GM12878 (cell line): ENCODE data around the gene PPIL6. TPM values are rescaled to one million over a fixed set of nuclear protein-coding genes. Genes with fewer than 3 reads are reported as not detected.

Source experiments
- ATAC-seq: fragments of 200-7000 bp; cut with Tn5 transposase; 3 replicates; pipeline ENCODE4 v1.9.1; 2020; ENCODE audit warnings: mild to moderate bottlenecking, moderate library complexity
- BruUV-seq: library from RNA; stranded (reverse); fragments of 400-500 nt; replicated peaks from 2 replicates; lab custom pipeline; 2021; lab: Mats Ljungman, UMichigan
- CTCF ChIA-PET: fragments of 300-600 bp; sonication (Branson Sonifier 250); formaldehyde crosslinking; extraction: SDS; loops from one replicate; lab custom pipeline; 2021; ENCODE audit warnings: inconsistent platforms; lab: Yijun Ruan, JAX
- POLR2A ChIA-PET: fragments of 350-600 bp; formaldehyde crosslinking; extraction: SDS; loops from one replicate; lab custom pipeline; 2021; ENCODE audit warnings: inconsistent platforms; lab: Charles Lee
- RAD21 ChIA-PET: fragments of 300-600 bp; sonication (Branson Sonifier 250); formaldehyde crosslinking; loops from one replicate; lab custom pipeline; 2023; ENCODE audit warnings: antibody characterized with exemption; ENCODE audit not compliant: unreplicated experiment; lab: Charles Lee
- SMC1A ChIA-PET: fragments of 300-600 bp; sonication (Branson Sonifier 250); formaldehyde crosslinking; loops from one replicate; lab custom pipeline; 2023; ENCODE audit not compliant: unreplicated experiment, uncharacterized antibody; lab: Charles Lee
- DNase-seq: peaks from one replicate; pipeline ENCODE4 v3.0.0-alpha.2; 2011; ENCODE audit warnings: low read depth, low spot score
- FAIRE-seq: peaks from 3 replicates; lab custom pipeline; 2011; peaks lifted over from hg19 to GRCh38; lab: Jason Lieb, UNC
- H2AFZ ChIP-seq: 2 replicates; pipeline ENCODE4 v1.6.0; 2011; ENCODE audit warnings: low read depth, low read length, control low read depth; ENCODE audit not compliant: control insufficient read depth
- H3K27ac ChIP-seq: 2 replicates; pipeline ENCODE4 v1.5.1; 2011; ENCODE audit warnings: control low read depth; ENCODE audit not compliant: control insufficient read depth, insufficient read depth
- H3K27me3 ChIP-seq, 2 experiments: replicated peaks in 1 of 2; 2 replicates each; pipeline versions ENCODE4 v1.6.0 to v1.6.1; 2011; ENCODE audit warnings: low read length in 1 of 2; ENCODE audit not compliant: control insufficient read depth in 2 of 2, insufficient read depth in 2 of 2
- H3K36me3 ChIP-seq, 2 experiments: 2 replicates each; pipeline ENCODE4 v1.5.1; 2011; ENCODE audit warnings: low read length in 1 of 2; ENCODE audit not compliant: control insufficient read depth in 2 of 2, insufficient read depth in 2 of 2
- H3K4me1 ChIP-seq: 2 replicates; pipeline ENCODE4 v1.6.1; 2011; ENCODE audit warnings: mild to moderate bottlenecking, low read length, moderate library complexity, mixed read lengths; ENCODE audit not compliant: control insufficient read depth, insufficient read depth
- H3K4me2 ChIP-seq: 2 replicates; pipeline ENCODE4 v1.6.0; 2011; ENCODE audit warnings: control low read depth; ENCODE audit not compliant: control insufficient read depth, insufficient read depth
- H3K4me3 ChIP-seq: fragments of 200-600 bp; sonication (generic); 2 replicates; pipeline ENCODE4 v1.5.1; 2016
- H3K79me2 ChIP-seq: 2 replicates; pipeline ENCODE4 v1.6.0; 2011; ENCODE audit warnings: low read length; ENCODE audit not compliant: control insufficient read depth, insufficient read depth
- H3K9ac ChIP-seq: 2 replicates; pipeline ENCODE4 v1.8.0; 2011; ENCODE audit warnings: low read length, control low read depth, mixed read lengths; ENCODE audit not compliant: control insufficient read depth, insufficient read depth
- H3K9me3 ChIP-seq: replicated peaks from 3 replicates; pipeline ENCODE4 v1.5.1; 2011; ENCODE audit warnings: mild to moderate bottlenecking, low read length; ENCODE audit not compliant: control insufficient read depth, insufficient read depth
- H4K20me1 ChIP-seq: 2 replicates; pipeline ENCODE4 v1.6.0; 2011; ENCODE audit not compliant: control insufficient read depth, insufficient read depth
- BACH1 ChIP-seq: fragments of 450-650 bp; IDR thresholded peaks from 2 replicates; pipeline ENCODE4 v1.6.1; 2017; ENCODE audit warnings: mild to moderate bottlenecking, borderline replicate concordance
- BCL11A ChIP-seq: IDR thresholded peaks from 2 replicates; pipeline ENCODE4 v1.6.1; 2011; ENCODE audit warnings: low read depth, low read length
- CHD1 ChIP-seq: IDR thresholded peaks from 2 replicates; pipeline ENCODE4 v1.6.1; 2012; ENCODE audit warnings: low read depth, low read length, improper control_type of control experiment
- ELK1 ChIP-seq: IDR thresholded peaks from 2 replicates; pipeline ENCODE4 v1.6.1; 2012; ENCODE audit warnings: low read depth, low read length, improper control_type of control experiment
- EZH2 ChIP-seq: IDR thresholded peaks from 2 replicates; pipeline ENCODE4 v1.6.1; 2012; ENCODE audit warnings: low read depth, mild to moderate bottlenecking, control low read depth, inconsistent platforms, low read length, borderline replicate concordance; ENCODE audit not compliant: control insufficient read depth
- NFYB ChIP-seq: IDR thresholded peaks from 2 replicates; pipeline ENCODE4 v1.6.1; 2011; ENCODE audit warnings: low read depth, mild to moderate bottlenecking, low read length, improper control_type of control experiment, moderate library complexity; ENCODE audit not compliant: insufficient read depth
- POU2F2 ChIP-seq: IDR thresholded peaks from 3 replicates; pipeline ENCODE4 v1.6.1; 2011; ENCODE audit warnings: low read depth, mild to moderate bottlenecking, low read length, borderline replicate concordance
- RAD51 ChIP-seq: fragments of 450-650 bp; IDR thresholded peaks from 2 replicates; pipeline ENCODE4 v1.6.1; 2016; ENCODE audit warnings: moderate library complexity, mild to moderate bottlenecking, inconsistent platforms
- RBBP5 ChIP-seq: fragments of 200-600 bp; sonication (generic); conservative IDR thresholded peaks from 2 replicates; pipeline ENCODE4 v1.6.1; 2016
- RELB ChIP-seq: fragments of 450-650 bp; IDR thresholded peaks from 2 replicates; pipeline ENCODE4 v1.6.1; 2017; ENCODE audit warnings: low read depth, mild to moderate bottlenecking, moderate library complexity
- SIN3A ChIP-seq: IDR thresholded peaks from 2 replicates; pipeline ENCODE4 v1.6.1; 2012; ENCODE audit warnings: low read depth, low read length, improper control_type of control experiment
- ZZZ3 ChIP-seq: IDR thresholded peaks from 2 replicates; pipeline ENCODE4 v1.6.1; 2011; ENCODE audit warnings: low read depth; ENCODE audit not compliant: control insufficient read depth, insufficient read length
- WGBS: methylation state at CpG from one replicate; pipeline ENCODE4 v1.1.6; 2016; ENCODE audit warnings: low lambda C conversion rate; ENCODE audit not compliant: insufficient replicate concordance, insufficient coverage; ENCODE audit errors: missing lambda C conversion rate; 5-methylcytosine and 5-hydroxymethylcytosine counted together
- in situ Hi-C: fragments of 300-500 bp; cut with MboI; formaldehyde crosslinking; loops from 9 replicates; pipeline ENCODE4 v1.14.3; 2018; ENCODE audit warnings: mixed read lengths
- intact Hi-C: fragments of 100-400 bp; cut with micrococcal nuclease; formaldehyde crosslinking; loops from one replicate; pipeline ENCODE4 v1.14.2; 2022; ENCODE audit not compliant: unreplicated experiment
- polyA plus RNA-seq, 11 experiments: library from polyadenylated mRNA; depleted of rRNA in 4 of 11; unstranded in 6 of 11; stranded (reverse) in 5 of 11; fragments of >200 nt; fragmentation: Nextera tagmentation in 4 of 11; fragmentation: Illumina TruSeq in 1 of 11; extraction: Ambion mirVana in 4 of 11; extraction: Trizol in 1 of 11; gene quantifications; 1 replicate in 1 of 11; 2 replicates in 10 of 11; pipeline versions ENCODE4 v1.2.1 to v1.2.3, GENCODE V29; 2011 to 2016; ENCODE audit warnings: inconsistent platforms in 2 of 11, missing spikeins in 2 of 11, low read depth in 1 of 11
- total RNA-seq, 4 experiments: library from RNA; depleted of rRNA in 3 of 4; stranded (reverse); fragments of >200 nt in 3 of 4; fragmentation: Illumina TruSeq in 1 of 4; extraction: Trizol in 1 of 4; gene quantifications; 2 replicates each; pipeline versions ENCODE4 v1.2.1 to v1.2.3, GENCODE V29; 2013 to 2021

Gene PPIL6
- total and polyA plus RNA-seq, 10 of the 15 experiments (the other 5 are each of a cell fraction or from before 2014, with no cell fraction given), result 0.01 to 0.26 (median 0.12) TPM; not detected in 5

- RAD21 ChIA-PET, result interaction anchor here (1.2 to 1.9 kb wide), 2 partner anchors 10 to 205 kb away, joined by 3 to 7 read pairs; no protein-coding TSS in a partner anchor
- WGBS, result 54% methylated on average over 5 of the region's 5 CpGs
- Histone ChIP-seq H3K27ac (no peak overlapping the region), H3K4me1 (peaks cover 3% of the 10 kb centered on the region; the same call in 1 of the 2 replicates), H3K27me3 (no peaks in the 10 kb centered on the region), H3K9me3 (no peaks in the 10 kb centered on the region), H2AFZ (no peak overlapping the region), H3K4me2 (no peak overlapping the region), H3K36me3 (no peaks in the 10 kb centered on the region), H3K9ac (no peak overlapping the region), H3K4me3 (no peak overlapping the region), H3K79me2 (no peaks in the 10 kb centered on the region), H4K20me1 (no peaks in the 10 kb centered on the region)
- intact Hi-C loops (no loop called here), in situ Hi-C loops (no loop called here)
- no TSS peak for BruUV-seq
- no peak for FAIRE-seq
- no peak for ATAC-seq
- POLR2A ChIA-PET, result interaction anchor here (0.7 kb wide), 1 partner anchor 61 kb away, joined by 5 read pairs; no protein-coding TSS in a partner anchor
- SMC1A ChIA-PET, result interaction anchor here (0.7 to 1.8 kb wide), 3 partner anchors 10 to 206 kb away, joined by 3 to 8 read pairs (median 3); no protein-coding TSS in a partner anchor
- no peak for TF ChIP-seq ZZZ3
- no peak for TF ChIP-seq EZH2
- no peak for TF ChIP-seq BCL11A
- TF ChIP-seq NFYB, result no peak
- no peak for TF ChIP-seq BACH1
- no peak for TF ChIP-seq SIN3A
- no peak for TF ChIP-seq ELK1
- TF ChIP-seq RELB, result no peak
- no peak for TF ChIP-seq POU2F2
- TF ChIP-seq CHD1, result no peak
- no peak for TF ChIP-seq RBBP5
- TF ChIP-seq RAD51, result no peak
- no peak for DNase-seq
- CTCF ChIA-PET, result interaction anchor here (0.7 to 1.2 kb wide), 3 partner anchors 10 to 26 kb away, joined by 3 to 4 read pairs (median 3); no protein-coding TSS in a partner anchor
Observed at GRCh38 chr6:109393157-109393885, 47.1 kb downstream of the PPIL6 start.
